T-cell (primary cell): ENCODE measurements around the gene PELI2. TPM values are rescaled to one million over a fixed set of nuclear protein-coding genes. Genes with fewer than 3 reads are reported as not detected.

ENCODE experiments used
- ATAC-seq, 4 experiments: fragments of 200-7000 bp in 3 of 4; fragments of 150-1000 bp in 1 of 4; cut with Tn5 transposase; replicated peaks in 1 of 4; 1 replicate in 3 of 4; 2 replicates in 1 of 4; pipeline ENCODE4 v1.10.0; 2021; ENCODE audit warnings: moderate library complexity in 3 of 4, mild to moderate bottlenecking in 2 of 4, moderate number of reproducible peaks in 1 of 4
- CTCF ChIA-PET, 2 donors: fragments of 300-600 bp; sonication (Branson Sonifier 250); formaldehyde crosslinking; loops; one replicate each; lab custom pipeline; 2022; ENCODE audit warnings: antibody characterized with exemption in 2 of 2; lab: Charles Lee
- POLR2A ChIA-PET, 2 donors: fragments of 300-600 bp; sonication (Branson Sonifier 250); formaldehyde crosslinking; loops; one replicate each; lab custom pipeline; 2022; ENCODE audit warnings: antibody characterized with exemption in 2 of 2; lab: Charles Lee
- DNase-seq, 35 experiments: peaks; one replicate each; pipeline versions ENCODE4 v3.0.0 to v3.0.0-alpha.2; 2013 to 2023
- H3K27ac ChIP-seq: one replicate; pipeline ENCODE4 v1.5.1; 2013; ENCODE audit warnings: low read length
- H3K27me3 ChIP-seq, 2 experiments: replicated peaks in 1 of 2; 1 replicate in 1 of 2; 2 replicates in 1 of 2; pipeline versions ENCODE4 v1.6.1 to v1.7.0; 2013; ENCODE audit warnings: low read length in 1 of 2, mixed read lengths in 1 of 2; ENCODE audit not compliant: control insufficient read depth in 2 of 2, insufficient read depth in 2 of 2; ENCODE audit errors: extremely low read depth in 1 of 2
- H3K36me3 ChIP-seq, 2 donors: 1 replicate in 1 of 2; 2 replicates in 1 of 2; pipeline versions ENCODE4 v1.6.1 to v1.7.0; 2013; ENCODE audit warnings: low read length in 1 of 2; ENCODE audit not compliant: control insufficient read depth in 2 of 2, insufficient read depth in 1 of 2; ENCODE audit errors: extremely low read depth in 1 of 2
- H3K4me1 ChIP-seq, 2 experiments: 1 replicate in 1 of 2; 2 replicates in 1 of 2; pipeline versions ENCODE4 v1.6.1 to v1.7.0; 2013; ENCODE audit warnings: low read length in 2 of 2, mixed read lengths in 1 of 2; ENCODE audit not compliant: insufficient read depth in 2 of 2, control insufficient read depth in 1 of 2; ENCODE audit errors: extremely low read depth in 1 of 2
- H3K4me3 ChIP-seq, 2 donors: 1 replicate in 1 of 2; 2 replicates in 1 of 2; pipeline versions ENCODE4 v1.5.1 to v1.7.0; 2013; ENCODE audit warnings: mild to moderate bottlenecking in 2 of 2, low read length in 1 of 2, moderate library complexity in 1 of 2; ENCODE audit not compliant: control insufficient read depth in 1 of 2; ENCODE audit errors: extremely low read depth in 1 of 2
- H3K9me3 ChIP-seq: 2 replicates; pipeline ENCODE4 v1.7.0; 2013
- H3K27ac Mint-ChIP-seq, 2 donors: one replicate each; pipeline ENCODE4 v1.8.0; 2020 to 2021; ENCODE audit warnings: mild to moderate bottlenecking in 2 of 2, mixed read lengths in 2 of 2
- H3K27me3 Mint-ChIP-seq, 2 donors: one replicate each; pipeline ENCODE4 v1.8.0; 2021 to 2022; ENCODE audit warnings: mixed read lengths in 2 of 2
- H3K36me3 Mint-ChIP-seq: one replicate; pipeline ENCODE4 v1.8.0; 2021; ENCODE audit warnings: mixed read lengths
- H3K4me1 Mint-ChIP-seq, 3 donors: one replicate each; pipeline ENCODE4 v1.8.0; 2020 to 2022; ENCODE audit warnings: mixed read lengths in 3 of 3, mild to moderate bottlenecking in 1 of 3
- H3K4me3 Mint-ChIP-seq, 3 donors: one replicate each; pipeline ENCODE4 v1.8.0; 2020 to 2022; ENCODE audit warnings: mild to moderate bottlenecking in 3 of 3, mixed read lengths in 3 of 3, moderate library complexity in 3 of 3
- H3K9me3 Mint-ChIP-seq, 3 donors: one replicate each; pipeline ENCODE4 v1.8.0; 2020 to 2022; ENCODE audit warnings: mixed read lengths in 3 of 3
- WGBS: methylation state at CpG from one replicate; pipeline ENCODE4 v1.1.5; 2013; ENCODE audit warnings: missing lambda C conversion rate; ENCODE audit not compliant: insufficient coverage; 5-methylcytosine and 5-hydroxymethylcytosine counted together
- total RNA-seq, 35 experiments: library from RNA in 6 of 35; stranded (reverse) in 6 of 35; fragments of 120-200 nt in 1 of 35; gene quantifications; one replicate each; pipeline versions ENCODE4 v1.2.1 to v1.2.4 and lab custom pipeline; 2013 to 2026

The PELI2 gene
- total RNA-seq, 5 donors from 2014 or later (not counting 1 experiment from before 2014, with no cell fraction given): 9.0 to 12.7 (median 10.5) TPM

- no peak for DNase-seq
- H3K36me3 Mint-ChIP-seq: peaks cover 8% of the 10 kb centered on the region
- Histone ChIP-seq H3K9me3 (no peaks in the 10 kb centered on the region), H3K36me3 (no peaks in the 10 kb centered on the region), H3K4me1 (no peaks in the 10 kb centered on the region), H3K27me3 (no peaks in the 10 kb centered on the region), H3K4me3 (no peak overlapping the region), H3K27ac (no peak overlapping the region)
- ATAC-seq: no peak
- no peak overlapping the region for H3K27ac Mint-ChIP-seq
- no peaks in the 10 kb centered on the region for H3K27me3 Mint-ChIP-seq
- H3K4me1 Mint-ChIP-seq: no peaks in the 10 kb centered on the region
- no peak overlapping the region for H3K4me3 Mint-ChIP-seq
- WGBS: no CpG with 5 or more reads among the region's 2 CpGs
- no peaks in the 10 kb centered on the region for H3K9me3 Mint-ChIP-seq
- CTCF ChIA-PET: no interaction called here
- POLR2A ChIA-PET: no interaction called here
Measured at GRCh38 chr14:56280843-56281242, 162.6 kb downstream of the PELI2 start.

GRCh38 chr14:56282179-56282578 is 164.0 kb downstream of the PELI2 start:
- ChIA-PET POLR2A (no interaction called here), CTCF (no interaction called here)
- Histone ChIP-seq H3K27me3 (no peaks in the 10 kb centered on the region), H3K36me3 (no peaks in the 10 kb centered on the region), H3K9me3 (no peaks in the 10 kb centered on the region), H3K4me3 (no peak overlapping the region), H3K27ac (no peak overlapping the region), H3K4me1 (no peaks in the 10 kb centered on the region)
- ATAC-seq: no peak
- no CpG with 5 or more reads among the region's 2 CpGs for WGBS
- Mint-ChIP-seq H3K27ac (no peak overlapping the region), H3K9me3 (no peaks in the 10 kb centered on the region), H3K4me1 (no peaks in the 10 kb centered on the region), H3K4me3 (no peak overlapping the region), H3K36me3 (peaks cover 8% of the 10 kb centered on the region), H3K27me3 (no peaks in the 10 kb centered on the region)
- no peak for DNase-seq

GRCh38 chr14:56284641-56285040 is 166.4 kb downstream of the PELI2 start:
- Mint-ChIP-seq H3K27me3 (no peaks in the 10 kb centered on the region), H3K9me3 (no peaks in the 10 kb centered on the region), H3K36me3 (peaks cover 18% of the 10 kb centered on the region), H3K4me3 (no peak overlapping the region), H3K4me1 (no peaks in the 10 kb centered on the region), H3K27ac (no peak overlapping the region)
- Histone ChIP-seq H3K4me1 (no peaks in the 10 kb centered on the region), H3K27me3 (no peaks in the 10 kb centered on the region), H3K9me3 (no peaks in the 10 kb centered on the region), H3K4me3 (no peak overlapping the region), H3K27ac (no peak overlapping the region), H3K36me3 (no peaks in the 10 kb centered on the region)
- ATAC-seq (no peak), DNase-seq (no peak)
- ChIA-PET POLR2A (no interaction called here), CTCF (no interaction called here)
- 80% methylated on average over 1 of the region's 1 CpG for WGBS

DNA sequence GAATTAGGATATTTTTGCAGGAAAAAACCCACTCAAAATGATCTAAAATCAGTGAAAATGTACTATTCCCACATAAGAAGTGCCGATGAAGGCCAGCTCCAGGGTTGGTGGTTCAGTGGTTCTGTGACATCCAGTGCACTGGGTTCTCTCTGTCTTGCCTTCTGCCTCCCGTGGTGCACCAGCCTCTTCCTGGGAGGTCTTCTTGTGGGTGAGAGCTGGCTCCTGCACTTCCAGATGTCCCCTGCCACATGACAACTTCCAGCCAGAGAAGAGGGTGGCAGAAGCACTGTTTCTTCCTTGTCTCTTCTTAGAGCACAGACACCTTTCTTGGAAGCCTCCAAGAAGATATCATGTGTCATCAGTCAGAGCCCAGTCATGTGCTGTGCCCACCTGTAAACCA is 170.9 kb downstream of the PELI2 start:
- Mint-ChIP-seq H3K27ac (no peak overlapping the region), H3K4me3 (no peak overlapping the region), H3K27me3 (no peaks in the 10 kb centered on the region), H3K4me1 (no peaks in the 10 kb centered on the region), H3K9me3 (no peaks in the 10 kb centered on the region), H3K36me3 (peaks cover 30% of the 10 kb centered on the region)
- WGBS: no CpG with 5 or more reads among the region's 2 CpGs
- no peaks in the 10 kb centered on the region for H3K9me3 ChIP-seq
- ATAC-seq (no peak), DNase-seq (no peak)
- ChIA-PET POLR2A (no interaction called here), CTCF (no interaction called here)
- no peaks in the 10 kb centered on the region for H3K27me3 ChIP-seq
- H3K36me3 ChIP-seq: peaks cover 3 to 6% of the 10 kb centered on the region in 2 donors
- no peaks in the 10 kb centered on the region for H3K4me1 ChIP-seq
- no peak overlapping the region for H3K27ac ChIP-seq
- no peak overlapping the region for H3K4me3 ChIP-seq

GRCh38 chr14:56290195-56290594 is 172.0 kb downstream of the PELI2 start:
- POLR2A ChIA-PET: no interaction called here
- H3K27me3 Mint-ChIP-seq: no peaks in the 10 kb centered on the region
- peaks cover 36% of the 10 kb centered on the region for H3K36me3 Mint-ChIP-seq
- H3K36me3 ChIP-seq: peaks cover 3 to 6% of the 10 kb centered on the region in 2 donors
- H3K27ac ChIP-seq: no peak overlapping the region
- H3K27ac Mint-ChIP-seq: no peak overlapping the region
- no peaks in the 10 kb centered on the region for H3K9me3 Mint-ChIP-seq
- H3K4me1 ChIP-seq: no peaks in the 10 kb centered on the region
- WGBS: 91% methylated on average over 11 of the region's 14 CpGs
- no peaks in the 10 kb centered on the region for H3K27me3 ChIP-seq
- no peak overlapping the region for H3K4me3 Mint-ChIP-seq
- peaks cover 0 to 6% (median 0%) of the 10 kb centered on the region in 3 donors for H3K4me1 Mint-ChIP-seq
- H3K9me3 ChIP-seq: no peaks in the 10 kb centered on the region
- DNase-seq (no peak), ATAC-seq (no peak)
- H3K4me3 ChIP-seq: no peak overlapping the region
- CTCF ChIA-PET: no interaction called here

GRCh38 chr14:56292970-56293369 is 174.8 kb downstream of the PELI2 start:
- H3K27me3 ChIP-seq: no peaks in the 10 kb centered on the region
- ChIA-PET POLR2A (no interaction called here), CTCF (no interaction called here)
- H3K4me1 ChIP-seq: no peaks in the 10 kb centered on the region
- 100% methylated on average over 2 of the region's 3 CpGs for WGBS
- H3K27me3 Mint-ChIP-seq: no peaks in the 10 kb centered on the region
- no peak overlapping the region for H3K4me3 Mint-ChIP-seq
- H3K27ac Mint-ChIP-seq: no peak overlapping the region
- no peak overlapping the region for H3K4me3 ChIP-seq
- H3K27ac ChIP-seq: no peak overlapping the region
- H3K36me3 ChIP-seq: peaks cover 3 to 6% of the 10 kb centered on the region in 2 donors
- no peaks in the 10 kb centered on the region for H3K9me3 Mint-ChIP-seq
- DNase-seq (no peak), ATAC-seq (no peak)
- peaks cover 58% of the 10 kb centered on the region for H3K36me3 Mint-ChIP-seq
- H3K9me3 ChIP-seq: no peaks in the 10 kb centered on the region
- H3K4me1 Mint-ChIP-seq: peaks cover 0 to 10% (median 0%) of the 10 kb centered on the region in 3 donors

GRCh38 chr14:56293506-56293905 is 175.3 kb downstream of the PELI2 start:
- POLR2A ChIA-PET: no interaction called here

More at GRCh38 chr14:56293506-56293905, 175.3 kb downstream of the PELI2 start:
- Histone ChIP-seq H3K27me3 (no peaks in the 10 kb centered on the region), H3K27ac (no peak overlapping the region), H3K4me3 (no peak overlapping the region), H3K4me1 (no peaks in the 10 kb centered on the region), H3K9me3 (no peaks in the 10 kb centered on the region), H3K36me3 (peaks cover 3 to 6% of the 10 kb centered on the region in 2 donors)
- no peaks in the 10 kb centered on the region for H3K9me3 Mint-ChIP-seq
- no peak overlapping the region for H3K4me3 Mint-ChIP-seq
- ATAC-seq (no peak), DNase-seq (no peak)
- CTCF ChIA-PET: no interaction called here
- peaks cover 57% of the 10 kb centered on the region for H3K36me3 Mint-ChIP-seq
- peaks cover 0 to 10% (median 0%) of the 10 kb centered on the region in 3 donors for H3K4me1 Mint-ChIP-seq
- WGBS: no CpG with 5 or more reads among the region's 2 CpGs
- no peaks in the 10 kb centered on the region for H3K27me3 Mint-ChIP-seq
- H3K27ac Mint-ChIP-seq: no peak overlapping the region
